ENCODE measurements around the gene C2orf42.

DNA sequence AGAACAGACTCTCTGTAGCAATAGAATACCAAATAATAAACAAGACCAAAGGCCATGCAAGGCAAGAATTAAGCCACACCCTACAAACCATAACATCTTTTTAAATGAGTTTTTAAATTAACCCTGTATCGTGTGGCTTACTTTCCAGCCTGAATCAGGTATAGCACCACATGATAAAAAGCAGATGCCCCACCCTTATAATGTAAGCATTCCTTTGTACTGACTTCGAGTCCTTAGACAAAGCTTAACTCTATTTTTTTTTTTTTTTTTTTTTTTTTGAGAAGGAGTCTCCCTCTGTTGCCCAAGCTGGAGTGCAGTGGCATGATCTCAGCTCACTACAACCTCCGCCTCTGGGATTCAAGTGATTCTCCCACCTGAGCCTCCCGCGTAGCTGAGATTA is 1.7 kb upstream of the C2orf42 start:
- TF ChIP-seq FOS (IDR thresholded peaks at IDR 0.05; ENCODE audit: low read depth, low read length) (no peak), NFE2L2 (IDR thresholded peaks at IDR 0.05; ENCODE audit: low read depth, low read length) (no peak), MXI1 (IDR thresholded peaks at IDR 0.05; ENCODE audit: borderline replicate concordance, low read depth, low read length) (no peak), CTCF (conservative IDR thresholded peaks at IDR 0.05; ENCODE audit: low read depth, low read length) (no peak), MAFK (IDR thresholded peaks at IDR 0.05; ENCODE audit: low read depth, low read length) (no peak), POLR2A (IDR thresholded peaks at IDR 0.05; ENCODE audit: low read depth, low read length) (no peak), CHD1 (IDR thresholded peaks at IDR 0.05; ENCODE audit: low read depth, low read length) (no peak), CEBPB (IDR thresholded peaks at IDR 0.05; ENCODE audit: low read depth, low read length) (no peak), MAZ (IDR thresholded peaks at IDR 0.05; ENCODE audit: borderline replicate concordance, low read depth, low read length) (no peak), SMC3 (IDR thresholded peaks at IDR 0.05; ENCODE audit: low read depth, low read length) (no peak), RFX5 (IDR thresholded peaks at IDR 0.05; ENCODE audit: low read depth, low read length) (no peak)
- TF ChIP-seq, protein P1, sequence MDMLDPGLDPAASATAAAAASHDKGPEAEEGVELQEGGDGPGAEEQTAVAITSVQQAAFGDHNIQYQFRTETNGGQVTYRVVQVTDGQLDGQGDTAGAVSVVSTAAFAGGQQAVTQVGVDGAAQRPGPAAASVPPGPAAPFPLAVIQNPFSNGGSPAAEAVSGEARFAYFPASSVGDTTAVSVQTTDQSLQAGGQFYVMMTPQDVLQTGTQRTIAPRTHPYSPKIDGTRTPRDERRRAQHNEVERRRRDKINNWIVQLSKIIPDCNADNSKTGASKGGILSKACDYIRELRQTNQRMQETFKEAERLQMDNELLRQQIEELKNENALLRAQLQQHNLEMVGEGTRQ (IDR thresholded peaks at IDR 0.05; ENCODE audit: low read depth, low read length), result no peak
